GM18868 (cell line): ENCODE results near the gene ATP5PB.
A peak's percentile ranks its signal among the peaks of the same experiment; 100 is the strongest.

Source experiments
- ATAC-seq: cut with Tn5 transposase; IDR thresholded peaks from one replicate; pipeline ENCODE4 v1.9.1; 2021; ENCODE audit warnings: mild to moderate bottlenecking, moderate library complexity; ENCODE audit not compliant: unreplicated experiment

Gene ATP5PB

GRCh38 chr1:111474521-111474920 lies 25.3 kb downstream of the ATP5PB start:
- no peak for ATAC-seq

GRCh38 chr1:111475701-111476100 lies 26.4 kb downstream of the ATP5PB start:
- peak; percentile 49 for ATAC-seq

GRCh38 chr1:111476214-111476613 lies 26.9 kb downstream of the ATP5PB start:
- ATAC-seq = no peak

- peak; percentile 75 for ATAC-seq
These were observed 27.6 kb downstream of the ATP5PB start for GRCh38 chr1:111476761-111477309.

- no peak for ATAC-seq
These were observed 31.4 kb downstream of the ATP5PB start for GRCh38 chr1:111480674-111481073.

GRCh38 chr1:111481387-111482221 lies 32.3 kb downstream of the ATP5PB start:
- peak; percentile 53 for ATAC-seq

- ATAC-seq = no peak
These were observed 33.9 kb downstream of the ATP5PB start for GRCh38 chr1:111483166-111483565.

GRCh38 chr1:111483876-111484275 lies 34.6 kb downstream of the ATP5PB start:
- no peak for ATAC-seq

GRCh38 chr1:111484391-111485026 lies 35.2 kb downstream of the ATP5PB start:
- no peak for ATAC-seq

GRCh38 chr1:111486431-111486830 lies 37.2 kb downstream of the ATP5PB start:
- ATAC-seq = no peak

- no peak for ATAC-seq
These were observed 37.9 kb downstream of the ATP5PB start for GRCh38 chr1:111487133-111487532.

- no peak for ATAC-seq
These were observed 39.4 kb downstream of the ATP5PB start for GRCh38 chr1:111488669-111489068.

- ATAC-seq = no peak
These were observed 40.3 kb downstream of the ATP5PB start for GRCh38 chr1:111489604-111490003.

- ATAC-seq = no peak
These were observed 41.0 kb downstream of the ATP5PB start for GRCh38 chr1:111490220-111490619.

GRCh38 chr1:111491070-111491469 lies 41.8 kb downstream of the ATP5PB start:
- ATAC-seq = no peak

- no peak for ATAC-seq
These were observed 47.1 kb downstream of the ATP5PB start for GRCh38 chr1:111496398-111496797.

GRCh38 chr1:111497592-111497991 lies 48.3 kb downstream of the ATP5PB start:
- no peak for ATAC-seq

GRCh38 chr1:111499026-111499785 lies 49.9 kb downstream of the ATP5PB start:
- ATAC-seq = no peak

GRCh38 chr1:111501645-111502044 lies 52.4 kb downstream of the ATP5PB start:
- ATAC-seq = no peak

- no peak for ATAC-seq
These were observed 54.4 kb downstream of the ATP5PB start, which contains the start of the genes ADORA3 and TMIGD3 for GRCh38 chr1:111503585-111504060. Gene ADORA3 (minus strand): TSS chr1:111503633. CDS start chr1:111503354, 279 bp downstream. Gene TMIGD3 (minus strand): TSS chr1:111503633. CDS start chr1:111503354, 279 bp downstream.

- no peak for ATAC-seq
These were observed 54.8 kb downstream of the ATP5PB start for GRCh38 chr1:111504097-111504496.
